ENCODE data around the gene CHKA.

CHKA gene

GRCh38 chr11:68164437-68164836, 43.2 kb upstream of the CHKA start:
- Histone ChIP-seq H3K4me2 (ENCODE audit: low read depth, low read length, poor library complexity, severe bottlenecking) (no peak overlapping the region), H3K36me3 (ENCODE audit: insufficient read depth, low read length) (peaks cover 44% of the 10 kb centered on the region), H2AFZ (ENCODE audit: low read length) (no peak overlapping the region), H4K20me1 (ENCODE audit: insufficient read depth, low read length, poor library complexity, severe bottlenecking) (no peaks in the 10 kb centered on the region), H3K27me3 (ENCODE audit: insufficient read depth, low read length, poor library complexity, severe bottlenecking) (no peaks in the 10 kb centered on the region), H3K9ac (ENCODE audit: low read depth, low read length, poor library complexity, severe bottlenecking) (no peak overlapping the region), H3K9me3 (ENCODE audit: insufficient read depth, low read depth, low read length) (no peaks in the 10 kb centered on the region), H3K79me2 (ENCODE audit: insufficient read depth, low read length) (no peaks in the 10 kb centered on the region), H3K4me1 (ENCODE audit: insufficient read depth, low read length, poor library complexity, severe bottlenecking) (no peaks in the 10 kb centered on the region), H3F3A (ENCODE audit: low read depth) (no peaks in the 10 kb centered on the region), H3K4me3 (ENCODE audit: low read length, poor library complexity, severe bottlenecking) (no peak overlapping the region), H3K9me2 (replicated peaks; ENCODE audit: low read depth, low read length) (no peaks in the 10 kb centered on the region)
- TF ChIP-seq EZH2phosphoT487 (IDR thresholded peaks at IDR 0.05; ENCODE audit: borderline replicate concordance), result no peak
- no peak for TF ChIP-seq CTCF (conservative IDR thresholded peaks at IDR 0.05; ENCODE audit: low read length)

GRCh38 chr11:68163691-68164090, 42.5 kb upstream of the CHKA start:
- Histone ChIP-seq H3K9ac (ENCODE audit: low read depth, low read length, poor library complexity, severe bottlenecking) (no peak overlapping the region), H3K9me3 (ENCODE audit: insufficient read depth, low read depth, low read length) (no peaks in the 10 kb centered on the region), H3F3A (ENCODE audit: low read depth) (no peaks in the 10 kb centered on the region), H3K9me2 (replicated peaks; ENCODE audit: low read depth, low read length) (no peaks in the 10 kb centered on the region), H3K27me3 (ENCODE audit: insufficient read depth, low read length, poor library complexity, severe bottlenecking) (no peaks in the 10 kb centered on the region), H3K36me3 (ENCODE audit: insufficient read depth, low read length) (peaks cover 36% of the 10 kb centered on the region), H3K4me2 (ENCODE audit: low read depth, low read length, poor library complexity, severe bottlenecking) (no peak overlapping the region), H2AFZ (ENCODE audit: low read length) (no peak overlapping the region), H3K79me2 (ENCODE audit: insufficient read depth, low read length) (no peaks in the 10 kb centered on the region), H3K4me1 (ENCODE audit: insufficient read depth, low read length, poor library complexity, severe bottlenecking) (no peaks in the 10 kb centered on the region), H3K4me3 (ENCODE audit: low read length, poor library complexity, severe bottlenecking) (no peak overlapping the region), H4K20me1 (ENCODE audit: insufficient read depth, low read length, poor library complexity, severe bottlenecking) (no peaks in the 10 kb centered on the region)
- no peak for TF ChIP-seq EZH2phosphoT487 (IDR thresholded peaks at IDR 0.05; ENCODE audit: borderline replicate concordance)
- TF ChIP-seq CTCF (conservative IDR thresholded peaks at IDR 0.05; ENCODE audit: low read length), result no peak

GRCh38 chr11:68160100-68160695, 39.0 kb upstream of the CHKA start:
- Histone ChIP-seq H3K79me2 (ENCODE audit: insufficient read depth, low read length) (no peaks in the 10 kb centered on the region), H3K9ac (ENCODE audit: low read depth, low read length, poor library complexity, severe bottlenecking) (no peak overlapping the region), H3F3A (ENCODE audit: low read depth) (no peaks in the 10 kb centered on the region), H3K27me3 (ENCODE audit: insufficient read depth, low read length, poor library complexity, severe bottlenecking) (no peaks in the 10 kb centered on the region), H3K4me3 (ENCODE audit: low read length, poor library complexity, severe bottlenecking) (no peak overlapping the region), H3K4me2 (ENCODE audit: low read depth, low read length, poor library complexity, severe bottlenecking) (no peak overlapping the region), H3K9me3 (ENCODE audit: insufficient read depth, low read depth, low read length) (no peaks in the 10 kb centered on the region), H3K9me2 (replicated peaks; ENCODE audit: low read depth, low read length) (no peaks in the 10 kb centered on the region), H3K4me1 (ENCODE audit: insufficient read depth, low read length, poor library complexity, severe bottlenecking) (no peaks in the 10 kb centered on the region), H2AFZ (ENCODE audit: low read length) (no peak overlapping the region), H4K20me1 (ENCODE audit: insufficient read depth, low read length, poor library complexity, severe bottlenecking) (no peaks in the 10 kb centered on the region), H3K36me3 (ENCODE audit: insufficient read depth, low read length) (peaks cover 13% of the 10 kb centered on the region; the same call in 1 of the 2 replicates)
- TF ChIP-seq CTCF (conservative IDR thresholded peaks at IDR 0.05; ENCODE audit: low read length), result no peak
- no peak for TF ChIP-seq EZH2phosphoT487 (IDR thresholded peaks at IDR 0.05; ENCODE audit: borderline replicate concordance)
